RWPE2 (cell line): ENCODE results near the gene SVIL.
"Not testable (repeated sequence)": the region's sequence is repeated elsewhere in the genome, so short reads cannot be mapped to it uniquely, and the experiment has no call there.

Experiments used
- ATAC-seq: fragments of 200-7000 bp; cut with Tn5 transposase; 3 replicates; pipeline ENCODE4 v1.9.1; 2021; ENCODE audit warnings: low read depth
- DNase-seq: peaks from one replicate; pipeline ENCODE4 v3.0.0-alpha.2; 2020; ENCODE audit warnings: low spot score
- H3K27ac ChIP-seq: fragments of 450-650 bp; 2 replicates; pipeline ENCODE4 v1.5.1; 2017; ENCODE audit warnings: mild to moderate bottlenecking; ENCODE audit not compliant: poor library complexity, severe bottlenecking
- H3K27me3 ChIP-seq: fragments of 250-450 bp; sonication (Bioruptor Pico); 2 replicates; pipeline ENCODE4 v1.5.1; 2021; ENCODE audit warnings: mild to moderate bottlenecking, moderate library complexity; ENCODE audit not compliant: insufficient read depth, poor library complexity, severe bottlenecking
- H3K36me3 ChIP-seq: fragments of 250-450 bp; sonication (Bioruptor Pico); 2 replicates; pipeline ENCODE4 v1.5.1; 2020; ENCODE audit warnings: low read depth, mild to moderate bottlenecking, moderate library complexity
- H3K4me1 ChIP-seq: fragments of 250-450 bp; sonication (Bioruptor Pico); 2 replicates; pipeline ENCODE4 v1.5.1; 2021; ENCODE audit warnings: mild to moderate bottlenecking, moderate library complexity; ENCODE audit not compliant: insufficient read depth, poor library complexity, severe bottlenecking
- H3K4me3 ChIP-seq: fragments of 250-450 bp; sonication (Bioruptor Pico); 2 replicates; pipeline ENCODE4 v1.5.1; 2021; ENCODE audit warnings: mild to moderate bottlenecking, moderate library complexity; ENCODE audit not compliant: severe bottlenecking
- H3K9me3 ChIP-seq: fragments of 250-450 bp; sonication (Bioruptor Pico); 2 replicates; pipeline ENCODE4 v1.5.1; 2021; ENCODE audit warnings: mild to moderate bottlenecking, moderate library complexity; ENCODE audit not compliant: severe bottlenecking
- TF ChIP-seq, protein P1 (sequence below): fragments of 450-650 bp; IDR thresholded peaks from one replicate; pipeline ENCODE4 v1.5.1; 2017; ENCODE audit warnings: mild to moderate bottlenecking, moderate library complexity; ENCODE audit not compliant: poor library complexity, severe bottlenecking

Gene SVIL

GRCh38 chr10:29628912-29629526 is 5.8 kb downstream of the SVIL start:
- ATAC-seq: no peak
- Histone ChIP-seq H3K27ac (no peak overlapping the region), H3K9me3 (no peaks in the 10 kb centered on the region), H3K4me3 (no peak overlapping the region), H3K4me1 (peaks cover 46% of the 10 kb centered on the region), H3K36me3 (no peaks in the 10 kb centered on the region), H3K27me3 (no peaks in the 10 kb centered on the region)
- TF ChIP-seq, protein P1, sequence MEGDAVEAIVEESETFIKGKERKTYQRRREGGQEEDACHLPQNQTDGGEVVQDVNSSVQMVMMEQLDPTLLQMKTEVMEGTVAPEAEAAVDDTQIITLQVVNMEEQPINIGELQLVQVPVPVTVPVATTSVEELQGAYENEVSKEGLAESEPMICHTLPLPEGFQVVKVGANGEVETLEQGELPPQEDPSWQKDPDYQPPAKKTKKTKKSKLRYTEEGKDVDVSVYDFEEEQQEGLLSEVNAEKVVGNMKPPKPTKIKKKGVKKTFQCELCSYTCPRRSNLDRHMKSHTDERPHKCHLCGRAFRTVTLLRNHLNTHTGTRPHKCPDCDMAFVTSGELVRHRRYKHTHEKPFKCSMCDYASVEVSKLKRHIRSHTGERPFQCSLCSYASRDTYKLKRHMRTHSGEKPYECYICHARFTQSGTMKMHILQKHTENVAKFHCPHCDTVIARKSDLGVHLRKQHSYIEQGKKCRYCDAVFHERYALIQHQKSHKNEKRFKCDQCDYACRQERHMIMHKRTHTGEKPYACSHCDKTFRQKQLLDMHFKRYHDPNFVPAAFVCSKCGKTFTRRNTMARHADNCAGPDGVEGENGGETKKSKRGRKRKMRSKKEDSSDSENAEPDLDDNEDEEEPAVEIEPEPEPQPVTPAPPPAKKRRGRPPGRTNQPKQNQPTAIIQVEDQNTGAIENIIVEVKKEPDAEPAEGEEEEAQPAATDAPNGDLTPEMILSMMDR: no peak
- DNase-seq: no peak

DNA sequence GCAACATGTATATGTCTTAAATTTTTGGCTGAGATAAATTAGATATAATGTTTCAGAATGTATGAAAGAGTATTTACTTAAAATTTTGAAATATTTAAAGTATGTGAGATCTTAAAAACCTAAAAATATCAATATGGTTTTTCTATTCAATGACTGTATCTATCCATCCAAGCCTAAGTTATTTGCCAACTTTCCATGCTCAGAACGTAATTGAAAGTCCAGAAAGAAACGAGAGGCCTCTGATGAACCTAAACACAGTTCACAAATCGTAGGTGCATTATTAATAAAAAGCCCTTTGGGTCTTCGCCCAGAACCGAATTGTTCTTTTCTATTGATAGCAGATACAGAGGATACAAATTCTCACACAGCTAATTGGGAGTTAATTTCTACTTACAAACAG is 6.5 kb downstream of the SVIL start:
- H3K9me3 ChIP-seq: no peaks in the 10 kb centered on the region
- H3K4me1 ChIP-seq: peaks cover 39% of the 10 kb centered on the region
- no peaks in the 10 kb centered on the region for H3K36me3 ChIP-seq
- no peak for ATAC-seq
- peak overlapping the region; percentile 34 for H3K27ac ChIP-seq
- no peaks in the 10 kb centered on the region for H3K27me3 ChIP-seq
- DNase-seq: no peak
- TF ChIP-seq, protein P1: no peak
- no peak overlapping the region for H3K4me3 ChIP-seq

GRCh38 chr10:29627201-29628132 is 7.3 kb downstream of the SVIL start:
- ATAC-seq (peak; percentile 62; the same call in 2 of the 3 replicates), DNase-seq (no peak)
- Histone ChIP-seq H3K4me3 (no peak overlapping the region), H3K27ac (peak overlapping the region; percentile 34), H3K4me1 (peaks cover 31% of the 10 kb centered on the region), H3K27me3 (no peaks in the 10 kb centered on the region), H3K36me3 (no peaks in the 10 kb centered on the region), H3K9me3 (no peaks in the 10 kb centered on the region)
- TF ChIP-seq, protein P1: no peak

GRCh38 chr10:29624357-29624756 is 10.4 kb downstream of the SVIL start:
- H3K9me3 ChIP-seq, H3K4me3 ChIP-seq, ATAC-seq, H3K36me3 ChIP-seq, H3K27ac ChIP-seq, DNase-seq, H3K27me3 ChIP-seq: not testable (repeated sequence)
- peaks cover 22% of the 10 kb centered on the region for H3K4me1 ChIP-seq

DNA sequence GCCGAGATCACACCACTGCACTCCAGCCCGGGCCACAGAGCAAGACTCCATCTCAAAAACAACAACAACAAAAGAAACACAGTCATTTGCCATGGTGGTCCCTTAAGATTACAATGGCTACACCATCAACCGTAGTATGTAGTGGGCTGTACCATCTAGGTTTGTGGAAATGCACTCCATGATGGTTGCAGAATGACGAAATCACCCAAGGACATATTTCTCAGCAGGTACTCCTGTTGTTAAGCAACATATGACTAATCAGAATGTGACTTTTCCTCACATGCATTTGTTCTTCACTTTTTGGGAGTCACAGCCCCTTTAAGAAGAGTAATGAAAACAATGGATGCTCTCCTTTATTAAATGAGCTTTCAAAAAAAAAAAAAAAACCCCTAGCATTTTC is 11.0 kb downstream of the SVIL start:
- TF ChIP-seq, protein P1: no peak
- Histone ChIP-seq H3K36me3 (no peaks in the 10 kb centered on the region), H3K27ac (no peak overlapping the region), H3K9me3 (no peaks in the 10 kb centered on the region), H3K4me1 (peaks cover 21% of the 10 kb centered on the region), H3K4me3 (no peak overlapping the region), H3K27me3 (no peaks in the 10 kb centered on the region)
- ATAC-seq (peak; percentile 48; the same call in 1 of the 3 replicates), DNase-seq (no peak)
